CD4-positive, alpha-beta memory T cell (primary cell): Measurements from ENCODE around the gene RIPK4. TPM values are rescaled to one million over a fixed set of nuclear protein-coding genes. Genes with fewer than 3 reads are reported as not detected.

Source experiments
- CTCF ChIA-PET: fragments of 350-600 bp; sonication (Branson Sonifier 250); formaldehyde crosslinking; loops from one replicate; lab custom pipeline; 2021; ENCODE audit warnings: inconsistent platforms; ENCODE audit not compliant: partially characterized antibody; lab: Charles Lee
- POLR2A ChIA-PET: fragments of 350-600 bp; sonication (Branson Sonifier 250); formaldehyde crosslinking; loops from one replicate; lab custom pipeline; 2021; ENCODE audit not compliant: partially characterized antibody; lab: Charles Lee
- DNase-seq, 5 donors: peaks; one replicate each; pipeline versions ENCODE4 v3.0.0 to v3.0.0-alpha.2; 2020 to 2022; ENCODE audit warnings: mixed read lengths in 1 of 5
- H3K27ac ChIP-seq: one replicate; pipeline ENCODE4 v1.7.0; 2013; ENCODE audit warnings: low read depth, low read length
- H3K27me3 ChIP-seq: 2 replicates; pipeline ENCODE4 v1.7.0; 2013; ENCODE audit warnings: mild to moderate bottlenecking, low read length, moderate library complexity; ENCODE audit not compliant: insufficient read depth
- H3K36me3 ChIP-seq: 2 replicates; pipeline ENCODE4 v1.7.0; 2013; ENCODE audit warnings: mild to moderate bottlenecking, low read length, moderate library complexity; ENCODE audit not compliant: insufficient read depth
- H3K4me1 ChIP-seq: 2 replicates; pipeline ENCODE4 v1.7.0; 2013; ENCODE audit warnings: mild to moderate bottlenecking, low read length, moderate library complexity; ENCODE audit not compliant: insufficient read depth
- H3K4me3 ChIP-seq, 2 donors: one replicate each; pipeline ENCODE4 v1.7.0; 2013; ENCODE audit warnings: low read length in 2 of 2, mild to moderate bottlenecking in 1 of 2
- H3K9me3 ChIP-seq, 2 donors: one replicate each; pipeline ENCODE4 v1.7.0; 2013; ENCODE audit warnings: low read length in 2 of 2, control low read depth in 1 of 2; ENCODE audit not compliant: control insufficient read depth in 1 of 2
- H3K27ac Mint-ChIP-seq, 7 donors: one replicate each; pipeline ENCODE4 v1.8.0; 2020 to 2021; ENCODE audit warnings: mixed read lengths in 7 of 7, mild to moderate bottlenecking in 6 of 7, inconsistent platforms in 3 of 7, moderate library complexity in 3 of 7
- H3K27me3 Mint-ChIP-seq, 2 donors: one replicate each; pipeline ENCODE4 v1.8.0; 2020 to 2021; ENCODE audit warnings: mixed read lengths in 2 of 2
- H3K36me3 Mint-ChIP-seq, 2 donors: one replicate each; pipeline ENCODE4 v1.8.0; 2020 to 2021; ENCODE audit warnings: mixed read lengths in 2 of 2, inconsistent platforms in 1 of 2, mild to moderate bottlenecking in 1 of 2
- H3K4me1 Mint-ChIP-seq, 4 donors: one replicate each; pipeline ENCODE4 v1.8.0; 2020 to 2021; ENCODE audit warnings: mixed read lengths in 4 of 4, mild to moderate bottlenecking in 1 of 4
- H3K4me3 Mint-ChIP-seq, 8 donors: one replicate each; pipeline ENCODE4 v1.8.0; 2020 to 2021; ENCODE audit warnings: mixed read lengths in 8 of 8, mild to moderate bottlenecking in 7 of 8, moderate library complexity in 6 of 8, inconsistent platforms in 3 of 8
- H3K9me3 Mint-ChIP-seq, 8 donors: one replicate each; pipeline ENCODE4 v1.8.0; 2020 to 2021; ENCODE audit warnings: mixed read lengths in 8 of 8, mild to moderate bottlenecking in 5 of 8, inconsistent platforms in 3 of 8, moderate library complexity in 1 of 8
- intact Hi-C: fragments of 100-400 bp; cut with micrococcal nuclease; formaldehyde crosslinking; loops from one replicate; pipeline ENCODE4 v1.15.1; 2023
- polyA plus RNA-seq, 2 donors: library from polyadenylated mRNA; unstranded; fragments of 300-500 nt; fragmentation: Illumina TruSeq; gene quantifications; one replicate each; pipeline ENCODE4 v1.2.3, GENCODE V29; 2021
- total RNA-seq, 2 experiments: library from RNA; stranded (reverse); gene quantifications; one replicate each; pipeline ENCODE4 v1.2.3, GENCODE V29; 2021

Gene RIPK4
- total and polyA plus RNA-seq, 4 experiments from 2014 or later = 0.16 to 0.36 (median 0.26) TPM; not detected in 1

DNA sequence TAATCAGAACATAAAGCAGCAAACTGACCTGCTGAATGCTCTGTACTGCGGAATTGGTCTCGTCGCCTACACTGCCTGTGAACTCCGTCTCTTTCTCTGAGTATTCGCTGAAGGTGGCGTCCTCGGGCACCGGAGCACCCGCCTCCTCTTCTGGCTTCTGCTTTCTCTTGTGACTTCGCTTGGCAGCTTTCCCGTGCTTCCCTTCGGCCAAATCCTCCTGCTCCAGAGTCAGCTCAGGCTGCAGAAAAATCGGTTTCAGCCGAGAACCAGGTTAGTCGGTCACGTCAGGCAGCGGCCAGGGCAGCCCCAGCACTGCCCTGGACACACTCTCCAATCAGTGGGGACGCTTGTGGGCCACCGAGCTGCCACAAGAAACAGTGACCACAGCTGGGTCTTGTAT lies 35.8 kb upstream of the RIPK4 start:
- intact Hi-C loops = no loop called here
- Mint-ChIP-seq H3K27ac (no peak overlapping the region), H3K9me3 (peaks cover 0 to 5% (median 0%) of the 10 kb centered on the region in 8 donors), H3K27me3 (no peaks in the 10 kb centered on the region), H3K36me3 (peaks cover 46 to 56% of the 10 kb centered on the region in 2 donors), H3K4me1 (peaks cover 0 to 8% (median 1%) of the 10 kb centered on the region in 4 donors), H3K4me3 (no peak overlapping the region)
- H3K9me3 ChIP-seq = no peaks in the 10 kb centered on the region
- ChIA-PET CTCF (no interaction called here), POLR2A (no interaction called here)
- no peak overlapping the region for H3K4me3 ChIP-seq
- DNase-seq = no peak
- no peaks in the 10 kb centered on the region for H3K27me3 ChIP-seq
- no peak overlapping the region for H3K27ac ChIP-seq
- H3K36me3 ChIP-seq = peaks cover 13% of the 10 kb centered on the region
- H3K4me1 ChIP-seq = no peaks in the 10 kb centered on the region

DNA sequence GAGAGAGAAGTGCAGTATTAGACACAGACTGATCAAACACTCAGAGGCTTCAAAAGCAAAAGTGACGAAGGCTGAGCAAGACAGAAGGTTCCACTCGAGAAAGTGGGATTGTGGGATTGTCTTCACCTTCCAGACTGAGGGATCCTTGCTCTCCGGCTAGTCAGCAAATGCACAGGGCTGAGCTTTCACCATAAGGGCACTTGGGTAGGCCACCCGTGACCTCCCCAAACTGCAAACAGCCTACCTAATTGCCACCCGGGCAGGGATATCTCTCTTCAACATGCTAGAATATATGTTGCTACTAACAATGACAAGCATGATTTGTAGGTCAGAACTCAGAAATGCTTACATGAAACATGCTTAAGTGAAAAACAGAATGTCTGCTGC lies 35.3 kb upstream of the RIPK4 start:
- CTCF ChIA-PET = interaction anchor here (1.4 kb wide), 1 partner anchor 14 kb away, joined by 3 read pairs; no protein-coding TSS in a partner anchor

DNA sequence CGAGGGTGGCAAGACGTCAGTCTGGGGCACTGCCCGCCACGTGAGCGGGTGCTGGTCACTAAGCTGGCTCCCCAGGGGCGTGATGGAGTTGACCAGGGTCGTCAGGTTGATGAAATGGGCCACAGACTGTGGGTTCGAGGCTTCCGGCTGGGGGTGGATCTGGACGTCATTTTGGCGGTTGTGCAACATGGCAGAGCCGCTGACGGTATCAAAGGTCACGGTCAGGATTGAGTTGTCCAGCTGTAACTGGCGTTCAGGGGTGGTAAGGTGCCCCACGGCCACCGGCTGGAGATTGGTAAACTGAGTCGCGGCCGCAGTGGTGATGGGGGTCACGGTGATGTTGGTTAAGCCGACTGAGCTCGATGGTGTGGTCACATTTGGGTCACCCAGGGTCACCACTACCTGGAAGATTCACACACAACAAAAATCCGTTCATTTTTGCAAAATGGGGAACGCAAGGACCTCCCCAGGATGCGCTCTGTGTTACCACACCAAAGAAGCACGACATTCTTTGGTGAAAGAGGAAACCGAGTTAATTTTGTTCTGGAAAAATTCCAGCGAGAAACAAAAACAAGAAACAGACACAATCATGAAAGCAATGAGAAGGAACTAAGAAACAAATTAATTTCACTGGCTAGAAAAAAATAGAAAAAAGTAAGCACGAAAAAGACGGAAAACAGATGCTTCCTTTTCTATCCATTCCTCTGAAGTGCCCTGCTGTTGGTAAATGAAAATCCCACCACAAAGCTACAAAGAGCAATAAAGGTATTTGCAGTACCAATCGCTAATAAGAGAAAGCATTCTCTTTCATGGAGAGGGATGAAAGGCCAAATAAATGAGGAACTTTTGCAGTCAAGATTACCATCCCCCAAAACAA lies 34.7 kb upstream of the RIPK4 start:
- peaks cover 0 to under 1% (median 0%) of the 10 kb centered on the region in 8 donors for H3K9me3 Mint-ChIP-seq
- intact Hi-C loops = no loop called here
- H3K4me1 ChIP-seq = no peaks in the 10 kb centered on the region
- H3K27ac ChIP-seq = no peak overlapping the region
- ChIA-PET POLR2A (no interaction called here), CTCF (interaction anchor here (1.4 kb wide), 1 partner anchor 15 kb away, joined by 3 read pairs; no protein-coding TSS in a partner anchor)
- peaks cover 36 to 53% of the 10 kb centered on the region in 2 donors for H3K36me3 Mint-ChIP-seq
- peaks cover 13% of the 10 kb centered on the region for H3K36me3 ChIP-seq
- no peak overlapping the region for H3K4me3 ChIP-seq
- peaks cover 0 to 4% (median 0%) of the 10 kb centered on the region in 4 donors for H3K4me1 Mint-ChIP-seq
- no peaks in the 10 kb centered on the region for H3K27me3 ChIP-seq
- no peak overlapping the region for H3K27ac Mint-ChIP-seq
- DNase-seq = no peak
- H3K9me3 ChIP-seq = no peaks in the 10 kb centered on the region
- no peak overlapping the region for H3K4me3 Mint-ChIP-seq
- no peaks in the 10 kb centered on the region for H3K27me3 Mint-ChIP-seq

More for the DNA sequence above, 35.3 kb upstream of the RIPK4 start:
- Mint-ChIP-seq H3K27ac (no peak overlapping the region), H3K9me3 (peaks cover 0 to 5% (median 0%) of the 10 kb centered on the region in 8 donors), H3K4me1 (peaks cover 0 to 8% (median 1%) of the 10 kb centered on the region in 4 donors), H3K27me3 (no peaks in the 10 kb centered on the region), H3K36me3 (peaks cover 41 to 56% of the 10 kb centered on the region in 2 donors), H3K4me3 (no peak overlapping the region)
- Histone ChIP-seq H3K36me3 (peaks cover 13% of the 10 kb centered on the region), H3K4me1 (no peaks in the 10 kb centered on the region), H3K27ac (no peak overlapping the region), H3K9me3 (no peaks in the 10 kb centered on the region), H3K27me3 (no peaks in the 10 kb centered on the region), H3K4me3 (no peak overlapping the region)
- POLR2A ChIA-PET = no interaction called here
- intact Hi-C loops = no loop called here
- no peak for DNase-seq

DNA sequence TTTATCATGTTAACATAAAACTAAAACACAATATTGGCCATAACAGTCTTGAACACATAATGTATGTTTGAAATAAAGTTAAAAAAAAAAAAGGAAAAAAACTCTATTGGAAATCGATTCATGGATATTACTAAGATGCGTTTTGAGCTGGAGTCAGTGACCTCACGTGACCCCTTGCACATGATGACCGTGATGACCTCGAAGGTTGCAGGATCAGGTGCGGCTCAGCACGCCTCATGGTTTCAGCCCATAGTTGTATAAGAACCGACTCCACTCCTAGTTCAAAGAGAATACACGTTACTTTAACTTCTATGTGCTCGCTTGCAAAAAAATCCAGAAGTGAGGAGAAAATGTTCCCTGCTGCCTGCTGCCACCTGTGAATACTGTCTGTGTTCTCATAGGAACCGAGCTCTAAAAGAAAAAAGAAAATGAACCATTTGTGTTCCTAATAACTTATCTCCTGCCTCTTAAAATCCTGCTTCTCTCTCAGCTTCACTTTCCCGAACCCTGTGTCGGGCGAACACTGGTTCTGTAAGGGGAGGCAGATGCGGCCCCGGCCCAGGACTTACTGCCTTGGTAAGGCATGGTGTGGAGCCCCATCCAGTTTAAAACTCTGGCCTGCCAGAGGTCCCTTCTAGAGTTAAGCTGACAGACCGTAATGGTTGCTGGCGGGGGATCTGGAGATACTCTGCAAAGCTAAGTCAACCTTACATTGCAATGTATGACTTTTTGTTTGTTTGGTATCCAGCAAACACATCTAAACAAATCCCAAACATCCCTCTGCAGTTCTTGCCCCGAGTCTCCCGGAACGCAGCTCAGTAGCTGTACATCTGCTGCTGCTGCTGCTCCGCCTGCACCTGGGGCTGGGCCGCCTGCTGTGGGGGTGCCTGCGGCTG lies 33.8 kb upstream of the RIPK4 start:
- no peaks in the 10 kb centered on the region for H3K9me3 Mint-ChIP-seq

DNA sequence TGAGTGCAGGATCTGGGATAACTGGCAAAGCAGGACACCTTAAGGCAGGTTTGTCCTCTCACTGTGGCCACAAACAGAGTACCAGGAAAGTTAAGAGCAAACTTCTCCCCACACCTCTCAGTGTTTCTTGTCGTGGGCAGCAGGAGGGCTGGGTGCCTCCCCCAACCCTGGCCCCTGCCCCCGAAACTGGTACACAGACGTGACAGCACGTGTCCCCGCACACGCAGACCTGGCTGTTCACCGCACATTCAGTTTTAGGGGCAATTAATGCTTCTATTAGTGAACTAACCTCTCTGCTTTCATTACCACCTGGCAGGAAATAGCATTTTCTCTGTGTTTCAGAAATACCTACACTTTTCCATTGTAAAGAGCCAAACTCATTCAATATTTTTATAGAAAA lies 32.9 kb upstream of the RIPK4 start:
- Histone ChIP-seq H3K9me3 (no peaks in the 10 kb centered on the region), H3K27ac (no peak overlapping the region), H3K36me3 (peaks cover 13% of the 10 kb centered on the region), H3K4me1 (no peaks in the 10 kb centered on the region), H3K27me3 (no peaks in the 10 kb centered on the region), H3K4me3 (no peak overlapping the region)
- H3K36me3 Mint-ChIP-seq = peaks cover 29 to 51% of the 10 kb centered on the region in 2 donors
- no peak for DNase-seq
- CTCF ChIA-PET = no interaction called here
- no peaks in the 10 kb centered on the region for H3K4me1 Mint-ChIP-seq
- peak overlapping the region in 1 of 7 donors; percentile 43 for H3K27ac Mint-ChIP-seq
- H3K9me3 Mint-ChIP-seq = peaks cover 0 to 2% (median 0%) of the 10 kb centered on the region in 8 donors
- H3K27me3 Mint-ChIP-seq = no peaks in the 10 kb centered on the region
- intact Hi-C loops = no loop called here
- POLR2A ChIA-PET = no interaction called here
- H3K4me3 Mint-ChIP-seq = no peak overlapping the region

More for the DNA sequence above, 33.8 kb upstream of the RIPK4 start:
- CTCF ChIA-PET = interaction anchor here (1.4 kb wide), 1 partner anchor 16 kb away, joined by 3 read pairs; no protein-coding TSS in a partner anchor
- H3K36me3 ChIP-seq = peaks cover 13% of the 10 kb centered on the region
- H3K4me1 Mint-ChIP-seq = peaks cover 0 to 3% (median 0%) of the 10 kb centered on the region in 4 donors
- H3K36me3 Mint-ChIP-seq = peaks cover 32 to 53% of the 10 kb centered on the region in 2 donors
- no peak overlapping the region for H3K4me3 Mint-ChIP-seq
- peak overlapping the region in 1 of 7 donors; percentile 19 for H3K27ac Mint-ChIP-seq
- DNase-seq = no peak
- H3K4me1 ChIP-seq = no peaks in the 10 kb centered on the region
- POLR2A ChIA-PET = no interaction called here
- H3K4me3 ChIP-seq = no peak overlapping the region
- no peaks in the 10 kb centered on the region for H3K27me3 Mint-ChIP-seq
- no peaks in the 10 kb centered on the region for H3K27me3 ChIP-seq
- intact Hi-C loops = no loop called here
- H3K9me3 ChIP-seq = no peaks in the 10 kb centered on the region
- H3K27ac ChIP-seq = no peak overlapping the region

DNA sequence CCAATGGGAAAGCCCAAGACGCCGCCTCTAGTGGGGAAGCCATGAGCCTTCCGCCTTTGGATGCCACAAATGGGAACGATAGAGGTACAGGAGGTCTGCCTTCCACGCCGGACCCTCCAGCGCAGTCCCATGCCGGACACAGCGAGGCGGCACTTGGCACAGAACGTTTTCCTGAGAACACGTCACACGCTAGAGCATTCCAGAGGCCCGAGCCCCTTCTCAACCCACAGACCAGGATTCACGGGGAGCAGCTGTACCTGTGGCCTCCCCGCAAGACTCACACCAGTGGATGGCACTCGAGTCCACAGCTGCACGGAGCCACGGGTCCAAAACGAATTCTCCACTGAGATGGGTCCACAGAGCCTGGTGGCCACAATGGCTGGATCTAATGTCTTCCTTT lies 31.5 kb upstream of the RIPK4 start:
- peaks cover 32 to 44% of the 10 kb centered on the region in 2 donors for H3K36me3 Mint-ChIP-seq
- Histone ChIP-seq H3K36me3 (peaks cover 13% of the 10 kb centered on the region), H3K27ac (no peak overlapping the region), H3K4me3 (no peak overlapping the region), H3K9me3 (no peaks in the 10 kb centered on the region), H3K27me3 (no peaks in the 10 kb centered on the region), H3K4me1 (no peaks in the 10 kb centered on the region)
- H3K4me3 Mint-ChIP-seq = no peak overlapping the region
- H3K27me3 Mint-ChIP-seq = peaks cover 2 to 4% of the 10 kb centered on the region in 2 donors
- no peak overlapping the region for H3K27ac Mint-ChIP-seq
- H3K4me1 Mint-ChIP-seq = no peaks in the 10 kb centered on the region
- intact Hi-C loops = no loop called here
- peaks cover 0 to 10% (median 6%) of the 10 kb centered on the region in 8 donors for H3K9me3 Mint-ChIP-seq
- ChIA-PET POLR2A (no interaction called here), CTCF (no interaction called here)
- no peak for DNase-seq
